HG03571 (cell line): ENCODE data around the gene CTSF.
"Not testable (repeated sequence)": the region's sequence is repeated elsewhere in the genome, so short reads cannot be mapped to it uniquely, and the experiment has no call there.

Experiments
- ATAC-seq: cut with Tn5 transposase; IDR thresholded peaks from one replicate; pipeline ENCODE4 v1.9.1; 2021; ENCODE audit not compliant: unreplicated experiment

The CTSF gene

DNA sequence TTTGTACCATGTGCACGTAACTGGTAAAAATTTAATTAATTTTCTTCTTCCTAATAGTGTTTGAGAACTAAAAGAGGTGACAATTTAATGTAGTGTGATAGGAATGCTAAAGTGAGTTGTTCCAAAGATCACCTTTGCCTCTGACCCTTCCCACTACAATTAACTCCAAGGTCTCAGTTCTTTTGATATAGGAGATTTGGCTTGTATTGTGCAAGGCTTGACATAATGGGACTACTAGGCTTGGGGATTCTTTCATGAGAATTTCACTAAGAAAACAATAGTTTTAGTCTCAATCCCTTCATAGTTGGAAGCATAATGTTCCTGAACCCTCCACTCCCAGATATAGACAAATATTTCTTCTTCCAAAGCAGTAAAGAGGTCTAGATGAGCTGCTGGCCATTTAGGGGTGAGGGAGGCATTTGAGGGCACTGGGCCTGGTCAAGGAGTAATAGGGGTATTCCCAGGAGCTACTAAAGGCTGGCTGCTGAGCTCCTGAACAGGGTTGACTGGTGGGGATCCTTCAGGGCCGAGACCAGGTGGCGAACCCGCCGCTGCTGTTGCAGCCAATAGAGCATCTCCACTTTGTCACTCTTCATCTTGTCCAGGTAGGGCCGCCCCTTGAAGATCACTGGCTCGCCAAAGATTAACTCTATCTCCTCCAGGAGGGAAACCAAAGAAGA, 21.7 kb upstream of the CTSF start:
- ATAC-seq, result no peak

- ATAC-seq, result not testable (repeated sequence)
Measured at GRCh38 chr11:66589315-66589714, 20.9 kb upstream of the CTSF start.

DNA sequence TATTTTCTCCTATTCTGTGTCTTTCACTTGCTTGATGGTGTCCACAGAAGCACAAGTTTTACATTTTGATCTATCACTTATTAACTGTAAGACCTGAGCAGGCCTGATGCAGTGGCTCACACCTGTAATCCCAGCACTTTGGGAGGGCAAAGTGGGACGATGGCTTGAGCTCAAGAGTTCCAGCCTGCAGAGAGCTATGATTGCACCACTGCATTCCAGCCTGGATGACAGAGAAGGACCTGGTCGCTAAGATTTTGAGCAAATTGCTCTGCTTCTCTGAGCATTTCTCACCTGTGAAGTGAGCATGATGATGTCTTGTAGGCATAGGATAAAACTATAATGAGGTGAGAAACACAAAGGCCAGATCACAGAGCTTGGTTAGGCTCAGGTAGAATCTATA, 17.7 kb upstream of the CTSF start:
- no peak for ATAC-seq

DNA sequence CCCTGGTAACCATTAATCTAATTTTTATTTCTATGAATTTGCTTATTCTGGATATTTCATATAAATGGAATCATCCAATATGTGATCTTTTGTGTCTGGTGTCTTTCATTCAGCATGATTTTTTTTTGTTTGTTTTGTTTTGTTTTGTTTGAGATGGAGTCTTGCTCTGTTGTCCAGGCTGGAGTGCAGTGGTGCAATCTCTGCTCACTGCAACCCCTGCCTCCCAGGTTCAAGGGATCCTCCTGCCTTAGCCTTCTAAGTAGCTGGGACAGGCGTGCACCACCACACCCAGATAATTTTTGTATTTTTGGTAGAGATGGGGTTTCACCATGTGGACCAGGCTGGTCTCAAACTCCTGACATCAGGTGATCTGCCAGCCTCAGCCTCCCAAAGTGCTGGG, 17.0 kb upstream of the CTSF start:
- ATAC-seq, result not testable (repeated sequence)

DNA sequence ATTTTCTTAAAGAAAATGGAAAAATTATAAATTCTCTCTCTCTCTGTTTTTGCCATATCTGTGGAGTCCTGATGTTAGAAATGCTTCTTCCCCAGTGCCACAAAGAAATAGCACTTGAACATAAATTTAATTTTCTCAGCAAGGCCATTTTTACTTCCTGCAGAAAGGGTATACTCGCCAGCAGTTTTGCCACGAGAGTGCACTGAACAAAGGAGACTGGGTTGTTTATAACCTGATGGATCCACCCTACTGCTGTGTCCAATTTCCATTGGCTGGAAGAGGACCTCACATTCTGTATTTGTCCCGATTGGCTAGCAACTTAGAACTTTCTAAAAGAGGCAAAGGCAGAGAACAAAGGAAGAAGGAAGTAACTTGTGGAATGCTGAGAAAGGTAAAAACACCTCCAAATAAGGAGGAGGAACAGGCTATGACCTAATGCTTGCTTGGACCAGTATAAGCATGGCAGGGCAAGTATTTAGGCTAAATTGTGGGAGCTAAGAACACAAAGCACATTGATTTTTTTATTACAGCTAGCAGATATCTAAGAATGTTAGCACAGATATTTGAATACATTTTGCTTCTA, 14.2 kb upstream of the CTSF start:
- not testable (repeated sequence) for ATAC-seq

- no peak for ATAC-seq
Measured at GRCh38 chr11:66581261-66581660, 12.9 kb upstream of the CTSF start.

GRCh38 chr11:66580803-66581202, 12.4 kb upstream of the CTSF start:
- ATAC-seq, result no peak

DNA sequence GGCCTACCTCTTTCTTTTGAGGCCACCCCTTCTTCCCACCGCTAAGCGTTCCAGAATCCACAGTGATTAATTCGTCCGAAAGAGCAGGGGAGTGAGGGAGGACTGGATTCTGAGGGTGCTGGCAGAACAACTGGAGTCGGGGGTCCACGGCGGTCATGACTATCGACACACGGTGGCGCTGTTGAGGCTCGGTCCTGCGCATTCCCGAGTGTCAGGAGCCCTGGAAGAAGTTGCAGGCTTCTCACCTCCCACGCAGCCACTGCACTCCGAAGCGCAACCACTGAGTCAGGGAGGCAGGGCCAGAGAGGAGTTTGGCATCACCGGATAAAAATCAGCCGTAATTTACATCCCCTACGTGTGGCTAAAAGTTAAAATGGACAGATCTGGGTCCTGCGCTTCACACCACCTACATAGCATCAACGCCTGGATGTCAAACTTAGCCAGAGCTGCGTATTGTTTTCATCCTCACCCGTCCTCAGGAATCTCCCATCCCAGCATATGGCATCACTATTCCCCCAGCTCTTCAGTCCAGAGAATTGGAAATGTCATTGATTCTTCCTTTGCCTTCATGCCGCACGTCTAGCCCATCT, 10.7 kb upstream of the CTSF start:
- no peak for ATAC-seq

GRCh38 chr11:66570850-66571180, 2.4 kb upstream of the CTSF start:
- no peak for ATAC-seq

DNA sequence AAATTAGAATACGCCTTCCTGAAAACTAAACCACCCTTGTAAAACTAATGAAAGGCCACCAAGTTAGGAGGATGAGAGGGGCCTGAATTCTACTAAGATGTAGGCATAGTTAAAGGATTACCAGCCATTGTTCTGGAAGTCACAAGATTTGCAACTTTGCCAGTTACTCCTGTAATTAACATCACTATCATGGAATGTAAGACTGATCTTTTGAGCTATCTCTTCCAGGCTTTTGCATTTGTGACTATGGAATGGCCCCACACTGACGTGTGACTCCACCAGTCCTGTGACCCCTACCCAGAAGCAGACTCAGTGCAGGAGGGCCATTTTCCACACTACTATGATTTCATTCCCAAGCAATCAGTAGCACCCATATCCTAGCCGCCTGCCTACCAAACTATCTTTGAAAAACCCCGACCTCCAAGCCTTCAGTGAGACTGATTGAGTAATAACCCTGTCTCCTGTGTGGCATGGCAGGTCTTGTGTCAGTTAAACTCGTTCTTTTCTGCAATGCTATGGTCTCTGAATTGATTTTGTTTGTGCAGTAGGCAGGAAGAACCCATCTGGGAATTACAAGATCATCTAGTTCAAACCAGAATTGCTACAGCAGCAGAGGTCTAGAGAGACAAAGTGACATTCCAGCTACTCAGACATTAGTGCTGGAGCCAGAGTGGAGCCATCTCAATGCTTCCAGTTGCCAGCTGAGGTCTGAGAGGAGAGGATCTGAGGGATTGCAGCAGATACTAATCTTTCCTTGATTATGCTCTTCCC, 1.9 kb upstream of the CTSF start:
- ATAC-seq, result no peak

DNA sequence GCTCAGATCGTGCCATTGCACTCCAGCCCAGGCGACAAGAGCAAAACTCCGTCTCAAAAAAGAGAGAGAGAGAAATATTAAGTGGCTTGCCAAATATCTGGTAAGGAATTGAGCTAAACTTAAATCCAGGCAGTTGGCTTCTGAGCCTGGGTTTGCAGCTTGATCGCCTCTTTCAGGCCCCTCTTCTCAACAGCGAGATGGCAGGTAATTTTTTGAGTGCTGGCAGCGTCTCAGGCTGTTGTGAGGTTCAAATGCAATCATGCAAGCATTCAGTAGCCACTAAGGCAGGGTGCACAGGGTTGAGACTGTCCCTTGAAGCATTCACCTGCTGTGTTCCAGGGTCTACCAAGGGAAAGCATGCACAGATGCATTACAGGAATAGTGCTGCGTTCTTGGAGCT, 670 bp upstream of the CTSF start:
- no peak for ATAC-seq

DNA sequence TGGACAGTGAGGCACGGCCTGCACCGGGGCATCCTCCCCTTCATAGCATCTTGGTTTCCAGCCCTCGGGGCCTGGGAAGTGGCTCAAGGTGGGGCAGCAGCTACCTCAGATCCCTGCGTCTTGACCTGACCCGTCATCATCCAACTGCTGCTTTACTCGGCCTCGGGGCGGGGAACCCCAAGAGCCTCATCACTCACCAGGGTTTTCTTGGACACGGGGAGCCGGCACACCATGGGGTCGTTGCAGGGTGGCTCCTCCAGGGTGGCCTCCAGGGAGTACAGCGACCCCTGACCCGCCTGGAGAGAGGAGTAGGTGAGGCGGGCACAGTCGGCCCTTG, 651 bp downstream of the CTSF start:
- ATAC-seq, result no peak

DNA sequence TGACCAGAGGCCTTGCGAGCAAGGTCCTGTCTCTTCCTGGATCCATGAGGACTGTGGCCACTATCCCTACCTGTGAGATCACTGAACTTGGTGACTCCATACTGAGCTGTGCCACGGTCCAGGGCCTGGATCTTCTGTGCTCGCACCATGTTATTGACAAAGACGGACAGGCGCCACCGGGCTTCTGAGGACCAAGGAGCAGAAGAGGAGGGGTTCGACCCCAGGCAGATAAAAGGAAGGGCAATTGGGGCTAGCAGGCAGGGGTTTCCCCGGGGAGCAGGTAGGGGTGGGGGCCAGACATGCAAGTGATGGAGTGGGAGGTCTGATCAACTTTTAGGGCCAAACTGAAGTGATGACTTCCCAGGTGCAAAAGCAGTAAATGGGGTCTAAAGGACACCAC, 2.2 kb downstream of the CTSF start:
- ATAC-seq, result no peak

DNA sequence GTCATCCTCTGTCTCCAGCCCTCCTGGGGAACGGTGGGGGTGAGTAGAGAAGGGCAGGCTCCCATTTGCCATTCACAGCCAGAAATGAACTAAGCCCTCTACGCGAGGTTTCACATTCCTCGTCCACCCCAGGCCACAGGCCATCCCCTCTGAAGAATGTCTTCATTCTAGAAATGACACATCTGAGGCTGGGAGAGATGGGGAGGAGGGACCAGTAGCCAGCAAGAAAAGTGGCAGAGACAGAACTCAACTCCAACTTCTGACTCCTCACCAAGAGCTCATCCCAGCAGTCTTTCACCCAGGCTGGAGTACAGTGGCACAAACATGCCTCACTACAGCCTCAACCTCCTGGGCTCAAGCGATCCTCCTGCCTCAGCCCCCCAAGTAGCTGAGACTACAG, 3.4 kb downstream of the CTSF start:
- ATAC-seq, result no peak

GRCh38 chr11:66564538-66564937, 3.9 kb downstream of the CTSF start:
- ATAC-seq, result no peak

- no peak for ATAC-seq
Measured at GRCh38 chr11:66563832-66564231, 4.6 kb downstream of the CTSF start.

DNA sequence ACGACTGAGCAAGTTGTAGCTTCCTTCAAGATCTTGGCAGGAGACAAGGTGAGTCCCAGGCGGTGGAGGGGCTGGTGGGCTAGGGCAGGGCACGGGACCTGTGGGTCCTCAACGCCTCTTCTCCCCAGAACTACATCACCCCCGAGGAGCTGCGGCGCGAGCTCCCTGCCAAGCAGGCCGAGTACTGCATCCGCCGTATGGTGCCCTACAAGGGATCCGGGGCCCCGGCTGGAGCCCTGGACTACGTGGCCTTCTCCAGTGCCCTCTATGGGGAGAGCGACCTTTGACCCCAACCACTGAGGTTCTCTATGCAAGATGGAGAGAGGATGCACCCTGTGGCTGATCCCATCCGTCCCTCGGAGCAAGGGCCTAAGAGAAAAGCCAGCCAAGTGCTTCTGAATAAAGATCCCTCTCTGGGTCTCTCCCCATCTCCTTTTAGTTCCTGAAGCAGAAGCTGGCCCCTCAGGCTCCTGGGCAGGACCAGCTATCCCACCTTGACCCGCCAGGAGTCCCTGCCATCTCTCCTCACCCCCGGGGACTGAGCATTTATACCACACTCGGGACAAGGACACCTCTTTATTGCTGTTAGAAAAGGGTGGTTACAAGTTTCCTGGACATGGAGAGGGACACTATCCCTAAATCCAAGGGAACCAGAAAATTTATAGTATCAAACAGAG, 5.4 kb downstream of the CTSF start:
- no peak for ATAC-seq

GRCh38 chr11:66562275-66562674, 6.1 kb downstream of the CTSF start:
- ATAC-seq, result no peak

- no peak for ATAC-seq
Measured at GRCh38 chr11:66561975-66562248, 6.5 kb downstream of the CTSF start.

DNA sequence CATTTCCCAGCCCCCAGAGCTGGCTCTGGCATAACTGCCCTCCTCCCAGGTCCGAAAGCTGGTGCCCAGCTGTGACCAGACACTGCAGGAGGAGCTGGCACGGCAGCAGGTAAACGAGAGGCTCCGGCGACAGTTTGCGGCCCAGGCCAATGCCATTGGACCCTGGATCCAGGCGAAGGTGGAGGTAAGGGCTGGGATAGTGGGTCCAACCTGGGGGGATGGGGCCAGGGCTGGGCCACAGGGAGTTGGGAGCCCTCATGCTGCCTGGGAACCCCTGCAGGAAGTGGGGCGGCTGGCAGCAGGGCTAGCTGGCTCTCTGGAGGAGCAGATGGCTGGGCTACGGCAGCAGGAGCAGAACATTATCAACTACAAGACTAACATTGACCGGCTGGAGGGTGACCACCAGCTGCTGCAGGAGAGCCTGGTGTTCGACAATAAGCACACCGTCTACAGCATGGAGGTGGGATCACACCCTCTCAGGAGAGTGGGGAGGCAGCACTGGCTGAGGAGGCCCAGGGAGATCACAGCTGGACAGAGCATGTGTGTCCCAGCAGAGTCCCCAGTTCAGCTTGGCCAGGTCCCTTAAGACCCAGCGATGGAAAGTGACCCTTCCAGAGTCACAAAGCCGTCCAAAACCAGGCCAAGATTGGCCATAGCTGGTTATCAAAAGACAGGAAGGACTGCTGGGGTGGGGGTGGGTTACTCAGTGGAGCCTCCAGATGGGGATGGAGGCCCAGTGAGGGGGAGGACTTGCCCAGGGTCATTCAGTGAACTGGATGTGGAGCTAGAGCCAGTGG, 7.0 kb downstream of the CTSF start:
- no peak for ATAC-seq
